CD14-positive monocyte (primary cell): Measurements from ENCODE around the gene MAU2. TPM values are rescaled to one million over a fixed set of nuclear protein-coding genes. Genes with fewer than 3 reads are reported as not detected.
"Not testable (repeated sequence)": the region's sequence is repeated elsewhere in the genome, so short reads cannot be mapped to it uniquely, and the experiment has no call there.

ENCODE experiments used
- DNase-seq, 3 donors: peaks; one replicate each; pipeline ENCODE4 v3.0.0-alpha.2; 2011 to 2022
- H2AFZ ChIP-seq: 2 replicates; pipeline ENCODE4 v1.6.0; 2012; ENCODE audit warnings: mild to moderate bottlenecking, low read depth, low read length, inconsistent platforms; ENCODE audit not compliant: insufficient read depth, poor library complexity, severe bottlenecking
- H3K27ac ChIP-seq, 2 donors: 1 replicate in 1 of 2; 2 replicates in 1 of 2; pipeline ENCODE4 v1.5.1; 2012 to 2013; ENCODE audit warnings: low read length in 2 of 2, control low read depth in 1 of 2, inconsistent platforms in 1 of 2, low read depth in 1 of 2, mild to moderate bottlenecking in 1 of 2
- H3K27me3 ChIP-seq, 2 donors: one replicate each; pipeline versions ENCODE4 v1.6.0 to v1.6.1; 2011 to 2013; ENCODE audit warnings: low read length in 2 of 2; ENCODE audit not compliant: control insufficient read depth in 2 of 2, insufficient read depth in 2 of 2
- H3K36me3 ChIP-seq, 2 donors: replicated peaks in 1 of 2; 1 replicate in 1 of 2; 2 replicates in 1 of 2; pipeline versions ENCODE4 v1.5.1 to v1.6.1; 2012 to 2013; ENCODE audit warnings: low read length in 2 of 2, control low read depth in 1 of 2, inconsistent platforms in 1 of 2, mild to moderate bottlenecking in 1 of 2; ENCODE audit not compliant: insufficient read depth in 2 of 2, control insufficient read depth in 1 of 2
- H3K4me1 ChIP-seq, 2 donors: 1 replicate in 1 of 2; 2 replicates in 1 of 2; pipeline versions ENCODE4 v1.5.1 to v1.6.1; 2012 to 2013; ENCODE audit warnings: low read length in 2 of 2, control low read depth in 1 of 2, inconsistent platforms in 1 of 2, mild to moderate bottlenecking in 1 of 2, moderate library complexity in 1 of 2; ENCODE audit not compliant: insufficient read depth in 2 of 2, control insufficient read depth in 1 of 2
- H3K4me2 ChIP-seq: replicated peaks from 2 replicates; pipeline ENCODE3; 2012; ENCODE audit warnings: low read length, moderate library complexity, mild to moderate bottlenecking; ENCODE audit not compliant: poor library complexity, severe bottlenecking; ENCODE audit errors: extremely low read depth
- H3K4me3 ChIP-seq, 3 experiments: fragments of 200-600 bp in 1 of 3; sonication (generic) in 1 of 3; replicated peaks in 1 of 3; 1 replicate in 2 of 3; 2 replicates in 1 of 3; pipeline ENCODE4 v1.5.1; 2011 to 2013; ENCODE audit warnings: low read length in 3 of 3, mild to moderate bottlenecking in 3 of 3, control low read depth in 2 of 3, low read depth in 2 of 3, inconsistent platforms in 1 of 3, moderate library complexity in 1 of 3
- H3K79me2 ChIP-seq: 2 replicates; pipeline ENCODE4 v1.6.0; 2012; ENCODE audit warnings: mild to moderate bottlenecking, control low read depth, inconsistent platforms, low read length, moderate library complexity; ENCODE audit not compliant: insufficient read depth
- H3K9ac ChIP-seq: 2 replicates; pipeline ENCODE4 v1.6.0; 2017; ENCODE audit warnings: low read length, mild to moderate bottlenecking; ENCODE audit not compliant: insufficient read depth, poor library complexity, severe bottlenecking
- H3K9me3 ChIP-seq, 2 donors: replicated peaks in 1 of 2; 1 replicate in 1 of 2; 2 replicates in 1 of 2; pipeline versions ENCODE4 v1.5.1 to v1.6.1; 2012 to 2013; ENCODE audit warnings: low read length in 2 of 2, control low read depth in 1 of 2; ENCODE audit not compliant: control insufficient read depth in 1 of 2, insufficient read depth in 1 of 2
- H4K20me1 ChIP-seq: 2 replicates; pipeline ENCODE4 v1.6.0; 2012; ENCODE audit warnings: mild to moderate bottlenecking, low read length, control low read depth, moderate library complexity; ENCODE audit not compliant: insufficient read depth
- H3K27ac Mint-ChIP-seq, 7 donors: one replicate each; pipeline ENCODE4 v1.8.0; 2020; ENCODE audit warnings: mild to moderate bottlenecking in 7 of 7, mixed read lengths in 7 of 7, moderate library complexity in 6 of 7, inconsistent platforms in 2 of 7
- H3K27me3 Mint-ChIP-seq, 3 donors: one replicate each; pipeline ENCODE4 v1.8.0; 2021 to 2022; ENCODE audit warnings: low read depth in 3 of 3, mild to moderate bottlenecking in 3 of 3, mixed read lengths in 3 of 3, moderate library complexity in 3 of 3, inconsistent platforms in 1 of 3
- H3K36me3 Mint-ChIP-seq, 2 donors: one replicate each; pipeline ENCODE4 v1.8.0; 2020; ENCODE audit warnings: mixed read lengths in 2 of 2, inconsistent platforms in 1 of 2, mild to moderate bottlenecking in 1 of 2
- H3K4me1 Mint-ChIP-seq: one replicate; pipeline ENCODE4 v1.8.0; 2020; ENCODE audit warnings: mild to moderate bottlenecking, mixed read lengths
- H3K4me3 Mint-ChIP-seq, 2 donors: one replicate each; pipeline ENCODE4 v1.8.0; 2020; ENCODE audit warnings: mild to moderate bottlenecking in 2 of 2, mixed read lengths in 2 of 2, moderate library complexity in 1 of 2
- H3K9me3 Mint-ChIP-seq, 7 donors: one replicate each; pipeline ENCODE4 v1.8.0; 2020 to 2022; ENCODE audit warnings: mixed read lengths in 7 of 7, mild to moderate bottlenecking in 6 of 7, moderate library complexity in 6 of 7, inconsistent platforms in 2 of 7
- WGBS: methylation state at CpG from one replicate; pipeline ENCODE4 v1.1.5; 2013; ENCODE audit warnings: missing lambda C conversion rate; ENCODE audit not compliant: insufficient coverage; 5-methylcytosine and 5-hydroxymethylcytosine counted together
- intact Hi-C, 2 donors: fragments of 100-400 bp; cut with micrococcal nuclease; formaldehyde crosslinking; loops; one replicate each; pipeline versions ENCODE4 v1.15.0 to v1.15.1; 2023
- polyA plus RNA-seq, 3 donors: library from polyadenylated mRNA; depleted of rRNA in 1 of 3; unstranded in 2 of 3; stranded (reverse) in 1 of 3; fragments of 300-500 nt in 2 of 3; fragments of >200 nt in 1 of 3; fragmentation: Illumina TruSeq in 2 of 3; gene quantifications; 1 replicate in 2 of 3; 2 replicates in 1 of 3; pipeline ENCODE4 v1.2.3, GENCODE V29; 2012 to 2021
- TF ChIP-seq, protein P1 (sequence below): fragments of 200-600 bp; IDR thresholded peaks from one replicate; pipeline ENCODE4 v1.8.0; 2022; ENCODE audit warnings: antibody characterized with exemption, mild to moderate bottlenecking

Gene MAU2
- polyA plus RNA-seq, 3 donors = 7.4 to 68.4 (median 14.5) TPM

DNA sequence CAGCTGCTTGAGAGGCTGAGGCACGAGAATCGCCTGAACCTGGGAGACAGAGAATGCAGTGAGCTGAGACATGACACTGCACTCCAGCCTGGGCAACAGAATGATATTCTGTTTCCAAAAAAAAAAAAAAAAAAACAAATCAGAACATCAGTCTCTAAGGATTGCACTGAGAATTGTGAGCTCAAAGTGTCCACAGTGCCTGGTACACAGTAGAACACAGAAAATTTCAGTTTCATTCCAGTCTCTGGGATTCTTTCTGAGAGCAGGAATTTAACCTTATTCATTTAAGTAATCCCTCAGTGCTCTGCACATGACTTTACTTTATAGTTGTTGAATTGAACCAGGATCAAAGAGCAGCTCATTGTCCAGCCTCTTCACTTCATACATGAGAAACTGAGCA lies 58.9 kb downstream of the MAU2 start:
- Histone ChIP-seq H3K9me3 (no peaks in the 10 kb centered on the region), H3K79me2 (peaks cover 4% of the 10 kb centered on the region), H3K27me3 (no peaks in the 10 kb centered on the region), H3K9ac (no peak overlapping the region), H3K4me1 (peaks cover 69 to 81% of the 10 kb centered on the region in 2 donors), H4K20me1 (no peaks in the 10 kb centered on the region), H2AFZ (no peak overlapping the region), H3K4me3 (no peak overlapping the region), H3K27ac (no peak overlapping the region), H3K36me3 (no peaks in the 10 kb centered on the region), H3K4me2 (no peak overlapping the region)
- Mint-ChIP-seq H3K36me3 (no peaks in the 10 kb centered on the region), H3K27me3 (peaks cover 0 to 5% (median 2%) of the 10 kb centered on the region in 3 donors), H3K27ac (no peak overlapping the region), H3K4me1 (peaks cover 58% of the 10 kb centered on the region), H3K4me3 (no peak overlapping the region), H3K9me3 (peaks cover 0 to 2% (median 0%) of the 10 kb centered on the region in 7 donors)
- no CpG with 5 or more reads among the region's 2 CpGs for WGBS
- TF ChIP-seq, protein P1, sequence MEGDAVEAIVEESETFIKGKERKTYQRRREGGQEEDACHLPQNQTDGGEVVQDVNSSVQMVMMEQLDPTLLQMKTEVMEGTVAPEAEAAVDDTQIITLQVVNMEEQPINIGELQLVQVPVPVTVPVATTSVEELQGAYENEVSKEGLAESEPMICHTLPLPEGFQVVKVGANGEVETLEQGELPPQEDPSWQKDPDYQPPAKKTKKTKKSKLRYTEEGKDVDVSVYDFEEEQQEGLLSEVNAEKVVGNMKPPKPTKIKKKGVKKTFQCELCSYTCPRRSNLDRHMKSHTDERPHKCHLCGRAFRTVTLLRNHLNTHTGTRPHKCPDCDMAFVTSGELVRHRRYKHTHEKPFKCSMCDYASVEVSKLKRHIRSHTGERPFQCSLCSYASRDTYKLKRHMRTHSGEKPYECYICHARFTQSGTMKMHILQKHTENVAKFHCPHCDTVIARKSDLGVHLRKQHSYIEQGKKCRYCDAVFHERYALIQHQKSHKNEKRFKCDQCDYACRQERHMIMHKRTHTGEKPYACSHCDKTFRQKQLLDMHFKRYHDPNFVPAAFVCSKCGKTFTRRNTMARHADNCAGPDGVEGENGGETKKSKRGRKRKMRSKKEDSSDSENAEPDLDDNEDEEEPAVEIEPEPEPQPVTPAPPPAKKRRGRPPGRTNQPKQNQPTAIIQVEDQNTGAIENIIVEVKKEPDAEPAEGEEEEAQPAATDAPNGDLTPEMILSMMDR = no peak
- DNase-seq = no peak
- intact Hi-C loops = loop anchor here in 1 of 2 donors (5.0 kb wide), 1 partner anchor 33 kb away; no protein-coding TSS in a partner anchor

- H3K27me3 ChIP-seq, H3K36me3 ChIP-seq, H3K9me3 ChIP-seq, DNase-seq, H3K27ac ChIP-seq, H3K4me3 ChIP-seq, H2AFZ ChIP-seq, H4K20me1 ChIP-seq, H3K4me2 ChIP-seq, H3K9me3 Mint-ChIP-seq, H3K27me3 Mint-ChIP-seq, H3K79me2 ChIP-seq, H3K9ac ChIP-seq, H3K4me3 Mint-ChIP-seq, H3K36me3 Mint-ChIP-seq, intact Hi-C loops, H3K27ac Mint-ChIP-seq: not testable (repeated sequence)
- 98% methylated on average over 10 of the region's 12 CpGs for WGBS
- peaks cover 55% of the 10 kb centered on the region for H3K4me1 Mint-ChIP-seq
- H3K4me1 ChIP-seq = peaks cover 66 to 79% of the 10 kb centered on the region in 2 donors
Observed at GRCh38 chr19:19380316-19380715, 59.7 kb downstream of the MAU2 start.
